ENCODE data around the gene TCP10L.

The TCP10L gene

GRCh38 chr21:32569261-32570230 lies 15.8 kb downstream of the TCP10L start:
- TF ChIP-seq USF1 (IDR thresholded peaks at IDR 0.05) (0 out of 2 replicates have a peak, but pooled peaks have one; percentile 10), RAD21 (IDR thresholded peaks at IDR 0.05; ENCODE audit: low read depth) (peak; percentile 63), MAX (IDR thresholded peaks at IDR 0.05) (peak; percentile 82), REST (IDR thresholded peaks at IDR 0.05; ENCODE audit: low read depth) (no peak), FOXM1 (IDR thresholded peaks at IDR 0.05; ENCODE audit: borderline replicate concordance, low read depth) (0 out of 2 replicates have a peak, but pooled peaks have one; percentile 9), EGR1 (IDR thresholded peaks at IDR 0.05) (no peak), CEBPB (IDR thresholded peaks at IDR 0.05) (no peak), TEAD4 (IDR thresholded peaks at IDR 0.05) (0 out of 2 replicates have a peak, but pooled peaks have one; percentile 18), TCF12 (IDR thresholded peaks at IDR 0.05; ENCODE audit: low read depth) (no peak; the same call in 1 of the 2 replicates), CREB1 (IDR thresholded peaks at IDR 0.05; ENCODE audit: low read depth) (no peak), EP300 (IDR thresholded peaks at IDR 0.05; ENCODE audit: borderline replicate concordance) (no peak; the same call in 1 of the 2 replicates), YY1 (IDR thresholded peaks at IDR 0.05; ENCODE audit: low read depth) (no peak), TAF1 (IDR thresholded peaks at IDR 0.05; ENCODE audit: low read depth) (no peak), NFIC (IDR thresholded peaks at IDR 0.05) (no peak), ZBTB7A (IDR thresholded peaks at IDR 0.05; ENCODE audit: low read depth) (0 out of 2 replicates have a peak, but pooled peaks have one; percentile 28)

GRCh38 chr21:32567626-32568025 lies 17.7 kb downstream of the TCP10L start:
- TF ChIP-seq REST (IDR thresholded peaks at IDR 0.05; ENCODE audit: low read depth): no peak
- no peak for TF ChIP-seq CEBPB (IDR thresholded peaks at IDR 0.05)
- TF ChIP-seq RAD21 (IDR thresholded peaks at IDR 0.05; ENCODE audit: low read depth): no peak
- no peak for TF ChIP-seq MAX (IDR thresholded peaks at IDR 0.05)
- TF ChIP-seq EGR1 (IDR thresholded peaks at IDR 0.05): no peak
- no peak for TF ChIP-seq TEAD4 (IDR thresholded peaks at IDR 0.05)
- TF ChIP-seq EP300 (IDR thresholded peaks at IDR 0.05; ENCODE audit: borderline replicate concordance): no peak
- TF ChIP-seq CREB1 (IDR thresholded peaks at IDR 0.05; ENCODE audit: low read depth): no peak
- TF ChIP-seq FOXM1 (IDR thresholded peaks at IDR 0.05; ENCODE audit: borderline replicate concordance, low read depth): no peak
- no peak for TF ChIP-seq NFIC (IDR thresholded peaks at IDR 0.05)
- TF ChIP-seq YY1 (IDR thresholded peaks at IDR 0.05; ENCODE audit: low read depth): no peak
- no peak for TF ChIP-seq ZBTB7A (IDR thresholded peaks at IDR 0.05; ENCODE audit: low read depth)
- no peak for TF ChIP-seq TAF1 (IDR thresholded peaks at IDR 0.05; ENCODE audit: low read depth)
- no peak for TF ChIP-seq TCF12 (IDR thresholded peaks at IDR 0.05; ENCODE audit: low read depth)
- no peak for TF ChIP-seq USF1 (IDR thresholded peaks at IDR 0.05)

GRCh38 chr21:32566741-32567389 lies 18.5 kb downstream of the TCP10L start:
- TF ChIP-seq TAF1 (IDR thresholded peaks at IDR 0.05; ENCODE audit: low read depth) (no peak), RAD21 (IDR thresholded peaks at IDR 0.05; ENCODE audit: low read depth) (no peak), REST (IDR thresholded peaks at IDR 0.05; ENCODE audit: low read depth) (no peak), ZBTB7A (IDR thresholded peaks at IDR 0.05; ENCODE audit: low read depth) (no peak), NFIC (IDR thresholded peaks at IDR 0.05) (no peak), CREB1 (IDR thresholded peaks at IDR 0.05; ENCODE audit: low read depth) (no peak), USF1 (IDR thresholded peaks at IDR 0.05) (no peak)
